ENCODE measurements around the gene CCDC77. TPM values are rescaled to one million over a fixed set of nuclear protein-coding genes. Genes with fewer than 3 reads are reported as not detected.

Gene CCDC77
- total RNA-seq, 2 donors from 2014 or later = 4.0 to 5.9 TPM

- ATAC-seq (peak; percentile 82), DNase-seq (no peak)
- intact Hi-C loops (cut with DNase I, micrococcal nuclease) = no loop called here
Observed at GRCh38 chr12:468671-469389, 67.4 kb downstream of the CCDC77 start.

GRCh38 chr12:470133-470532 lies 68.7 kb downstream of the CCDC77 start:
- no peak for ATAC-seq
- intact Hi-C loops (cut with DNase I, micrococcal nuclease) = no loop called here
- DNase-seq = no peak

- intact Hi-C loops (cut with DNase I, micrococcal nuclease) = no loop called here
- DNase-seq (no peak), ATAC-seq (no peak)
Observed at GRCh38 chr12:473198-473597, 71.8 kb downstream of the CCDC77 start.

GRCh38 chr12:473863-474577 lies 72.6 kb downstream of the CCDC77 start:
- intact Hi-C loops (cut with DNase I, micrococcal nuclease) = no loop called here
- no peak for ATAC-seq
- no peak for DNase-seq

- no peak for ATAC-seq
- intact Hi-C loops (cut with DNase I, micrococcal nuclease) = no loop called here
- DNase-seq = no peak
Observed at GRCh38 chr12:475286-475685, 73.8 kb downstream of the CCDC77 start.

- DNase-seq (no peak), ATAC-seq (no peak)
- intact Hi-C loops (cut with DNase I, micrococcal nuclease) = no loop called here
Observed at GRCh38 chr12:479161-479560, 77.7 kb downstream of the CCDC77 start.

- peak; percentile 31 for ATAC-seq
- DNase-seq = no peak
- intact Hi-C loops (cut with DNase I, micrococcal nuclease) = no loop called here
Observed at GRCh38 chr12:480831-481816, 79.7 kb downstream of the CCDC77 start.

GRCh38 chr12:482061-482460 lies 80.6 kb downstream of the CCDC77 start:
- DNase-seq = no peak
- no peak for ATAC-seq
- intact Hi-C loops (cut with DNase I, micrococcal nuclease) = no loop called here

GRCh38 chr12:484096-484495 lies 82.7 kb downstream of the CCDC77 start:
- intact Hi-C loops (cut with DNase I, micrococcal nuclease) = no loop called here
- peak; percentile 20 for ATAC-seq

GRCh38 chr12:490260-490659 lies 88.8 kb downstream of the CCDC77 start:
- ATAC-seq (peak; percentile 73), DNase-seq (no peak)
- intact Hi-C loops (cut with DNase I, micrococcal nuclease) = no loop called here

More at GRCh38 chr12:484096-484495, 82.7 kb downstream of the CCDC77 start:
- DNase-seq = no peak

Other genes starting within 250 kb of the CCDC77 start
- 1 to 10 TPM; 2.3 to 3.9 TPM for gene SLC6A12, start 187.5 kb upstream of the CCDC77 start, total RNA-seq
- not detected for gene SLC6A13, start 138.8 kb upstream of the CCDC77 start, total RNA-seq
- 10 to 100 TPM; 48.7 to 63.5 TPM for gene KDM5A, start 12.3 kb upstream of the CCDC77 start, total RNA-seq
- 100 to 1,000 TPM; 131 to 143 TPM for gene B4GALNT3, start 58.3 kb downstream of the CCDC77 start, total RNA-seq

All from left colon (tissue), 2 donors.